HG02870 (cell line): ENCODE measurements around the gene NAALADL1.
"Not testable (repeated sequence)": the region's sequence is repeated elsewhere in the genome, so short reads cannot be mapped to it uniquely, and the experiment has no call there.

Experiments used
- ATAC-seq: cut with Tn5 transposase; IDR thresholded peaks from one replicate; pipeline ENCODE4 v1.9.1; 2021; ENCODE audit warnings: mild to moderate bottlenecking, moderate library complexity; ENCODE audit not compliant: unreplicated experiment

The NAALADL1 gene

GRCh38 chr11:65017937-65018336 is 40.4 kb downstream of the NAALADL1 start:
- ATAC-seq: no peak

GRCh38 chr11:65016705-65017104 is 41.6 kb downstream of the NAALADL1 start:
- no peak for ATAC-seq

GRCh38 chr11:65014726-65015227 is 43.6 kb downstream of the NAALADL1 start:
- ATAC-seq: no peak

GRCh38 chr11:65013888-65014725 is 44.2 kb downstream of the NAALADL1 start, which contains the start of gene ARL2:
Gene ARL2, plus strand, starts transcription at chr11:65014160. Its CDS starts 48 bp downstream, at chr11:65014208.
- ATAC-seq: peak; percentile 72

GRCh38 chr11:65013130-65013887 is 45.0 kb downstream of the NAALADL1 start:
- ATAC-seq: peak; percentile 61

- no peak for ATAC-seq
Observed at GRCh38 chr11:65008873-65009272, 49.5 kb downstream of the NAALADL1 start.

- no peak for ATAC-seq
Observed at GRCh38 chr11:65008016-65008415, 50.3 kb downstream of the NAALADL1 start.

GRCh38 chr11:65003968-65004367 is 54.4 kb downstream of the NAALADL1 start:
- not testable (repeated sequence) for ATAC-seq

- no peak for ATAC-seq
Observed at GRCh38 chr11:65003282-65003681, 55.1 kb downstream of the NAALADL1 start.

- no peak for ATAC-seq
Observed at GRCh38 chr11:65002706-65003105, 55.6 kb downstream of the NAALADL1 start.

GRCh38 chr11:64999478-64999877 is 58.9 kb downstream of the NAALADL1 start:
- ATAC-seq: no peak

- ATAC-seq: no peak
Observed at GRCh38 chr11:64998690-64999431, 59.5 kb downstream of the NAALADL1 start.

GRCh38 chr11:64998141-64998540 is 60.2 kb downstream of the NAALADL1 start:
- ATAC-seq: no peak

GRCh38 chr11:64996710-64997380 is 61.5 kb downstream of the NAALADL1 start, which contains the start of gene BATF2:
Gene BATF2, minus strand, starts transcription at chr11:64996971. Its CDS starts 57 bp downstream, at chr11:64996914.
- no peak for ATAC-seq

- no peak for ATAC-seq
Observed at GRCh38 chr11:64996327-64996709, 62.0 kb downstream of the NAALADL1 start.
